Keratinocyte (primary cell): ENCODE results near the gene DPPA4. TPM values are rescaled to one million over a fixed set of nuclear protein-coding genes. Genes with fewer than 3 reads are reported as not detected.

ENCODE experiments used
- DNase-seq: peaks from one replicate; pipeline ENCODE4 v3.0.0-alpha.2; 2011; ENCODE audit warnings: low read depth, missing footprints, low spot score
- FAIRE-seq: peaks from 2 replicates; lab custom pipeline; 2011; peaks lifted over from hg19 to GRCh38; lab: Jason Lieb, UNC
- H2AFZ ChIP-seq: 2 replicates; pipeline ENCODE4 v1.6.0; 2012; ENCODE audit warnings: low read length, control low read depth, inconsistent platforms; ENCODE audit not compliant: control insufficient read depth
- H3K27ac ChIP-seq: 2 replicates; pipeline ENCODE4 v1.5.1; 2011; ENCODE audit warnings: low read length; ENCODE audit not compliant: control insufficient read depth, insufficient read depth
- H3K27me3 ChIP-seq: 3 replicates; pipeline ENCODE4 v1.6.0; 2011; ENCODE audit warnings: low read length; ENCODE audit not compliant: control insufficient read depth, insufficient read depth; ENCODE audit errors: extremely low read depth
- H3K36me3 ChIP-seq, 2 experiments: 2 replicates in 1 of 2; 3 replicates in 1 of 2; pipeline ENCODE4 v1.5.1; 2011; ENCODE audit warnings: low read length in 2 of 2, mild to moderate bottlenecking in 1 of 2; ENCODE audit not compliant: control insufficient read depth in 2 of 2, insufficient read depth in 2 of 2; ENCODE audit errors: extremely low read depth in 1 of 2
- H3K4me1 ChIP-seq: 3 replicates; pipeline ENCODE4 v1.5.1; 2011; ENCODE audit warnings: low read length; ENCODE audit not compliant: control insufficient read depth, insufficient read depth; ENCODE audit errors: extremely low read depth
- H3K4me2 ChIP-seq: 3 replicates; pipeline ENCODE4 v1.6.0; 2011; ENCODE audit warnings: low read depth, low read length; ENCODE audit not compliant: control insufficient read depth, insufficient read depth; ENCODE audit errors: extremely low read depth
- H3K4me3 ChIP-seq, 3 experiments: fragments of 200-600 bp in 1 of 3; sonication (generic) in 1 of 3; 2 replicates in 2 of 3; 3 replicates in 1 of 3; pipeline ENCODE4 v1.5.1; 2011 to 2016; ENCODE audit warnings: low read length in 3 of 3, mild to moderate bottlenecking in 3 of 3, control low read depth in 2 of 3, inconsistent platforms in 1 of 3, low read depth in 1 of 3, mixed read lengths in 1 of 3, mixed run types in 1 of 3, moderate library complexity in 1 of 3; ENCODE audit not compliant: control insufficient read depth in 2 of 3, insufficient read depth in 2 of 3; ENCODE audit errors: extremely low read depth in 1 of 3
- H3K79me2 ChIP-seq: 2 replicates; pipeline ENCODE4 v1.6.0; 2012; ENCODE audit warnings: low read length; ENCODE audit not compliant: control insufficient read depth, insufficient read depth
- H3K9ac ChIP-seq: 3 replicates; pipeline ENCODE4 v1.6.0; 2011; ENCODE audit warnings: low read length; ENCODE audit not compliant: control insufficient read depth, insufficient read depth; ENCODE audit errors: extremely low read depth
- H3K9me1 ChIP-seq: 3 replicates; pipeline ENCODE4 v1.6.0; 2011; ENCODE audit warnings: low read length; ENCODE audit not compliant: control insufficient read depth, insufficient read depth; ENCODE audit errors: extremely low read depth
- H3K9me3 ChIP-seq: 2 replicates; pipeline ENCODE4 v1.5.1; 2012; ENCODE audit warnings: low read depth, low read length; ENCODE audit not compliant: control insufficient read depth
- H4K20me1 ChIP-seq: 3 replicates; pipeline ENCODE4 v1.6.0; 2011; ENCODE audit warnings: low read length; ENCODE audit not compliant: control insufficient read depth, insufficient read depth; ENCODE audit errors: extremely low read depth
- EZH2 ChIP-seq: IDR thresholded peaks from one replicate; pipeline ENCODE4 v1.6.1; 2012; ENCODE audit warnings: inconsistent platforms, mild to moderate bottlenecking, low read length, moderate library complexity
- dilution Hi-C: fragments of 300-500 bp; cut with MboI; formaldehyde crosslinking; loops from one replicate; pipeline ENCODE4 v1.7.0; 2020; ENCODE audit warnings: low sequenced_read_pairs; ENCODE audit not compliant: extremely low pct_ligation_motif_present
- polyA plus RNA-seq, 5 experiments: library from polyadenylated mRNA; depleted of rRNA in 3 of 5; stranded (reverse) in 3 of 5; stranded (forward) in 1 of 5; unstranded in 1 of 5; fragments of >200 nt; gene quantifications; 1 replicate in 1 of 5; 2 replicates in 3 of 5; 3 replicates in 1 of 5; pipeline versions ENCODE4 v1.2.1 to v1.2.3, GENCODE V29; 2011 to 2012; ENCODE audit warnings: missing spikeins in 2 of 5, low read depth in 1 of 5, low replicate concordance in 1 of 5
- small RNA-seq, 3 experiments: library from RNA; depleted of rRNA; stranded (forward); fragments of <200 nt; gene quantifications; one replicate each; pipeline ENCODE3, GENCODE V24; 2012; ENCODE audit warnings: low read depth in 3 of 3, low replicate concordance in 1 of 3; ENCODE audit not compliant: insufficient read length in 3 of 3
- TF ChIP-seq, protein P1 (sequence below), 3 experiments: IDR thresholded peaks in 1 of 3; conservative IDR thresholded peaks in 1 of 3; optimal IDR thresholded peaks in 1 of 3; 2 replicates in 2 of 3; 3 replicates in 1 of 3; pipeline versions ENCODE3 to v1.5.1; 2011; ENCODE audit warnings: low read length in 3 of 3, mild to moderate bottlenecking in 3 of 3, moderate library complexity in 2 of 3, control low read depth in 1 of 3, inconsistent platforms in 1 of 3; ENCODE audit not compliant: insufficient read depth in 2 of 3; ENCODE audit errors: extremely low read depth in 1 of 3

Gene DPPA4
- polyA plus RNA-seq, 1 donor (not counting 4 experiments of a cell fraction or from before 2014, with no cell fraction given) = not detected

GRCh38 chr3:109278141-109278540 lies 59.2 kb downstream of the DPPA4 start:
- Histone ChIP-seq H3K27ac (no peak overlapping the region), H3K4me1 (no peaks in the 10 kb centered on the region), H3K9me1 (no peaks in the 10 kb centered on the region), H3K27me3 (no peaks in the 10 kb centered on the region), H3K79me2 (no peaks in the 10 kb centered on the region), H3K9me3 (peaks cover under 1% of the 10 kb centered on the region), H4K20me1 (no peaks in the 10 kb centered on the region), H3K4me3 (no peak overlapping the region), H3K9ac (no peak overlapping the region), H3K4me2 (no peak overlapping the region), H2AFZ (no peak overlapping the region), H3K36me3 (no peaks in the 10 kb centered on the region)
- FAIRE-seq = no peak
- DNase-seq = no peak
- no peak for TF ChIP-seq EZH2
- TF ChIP-seq, protein P1, sequence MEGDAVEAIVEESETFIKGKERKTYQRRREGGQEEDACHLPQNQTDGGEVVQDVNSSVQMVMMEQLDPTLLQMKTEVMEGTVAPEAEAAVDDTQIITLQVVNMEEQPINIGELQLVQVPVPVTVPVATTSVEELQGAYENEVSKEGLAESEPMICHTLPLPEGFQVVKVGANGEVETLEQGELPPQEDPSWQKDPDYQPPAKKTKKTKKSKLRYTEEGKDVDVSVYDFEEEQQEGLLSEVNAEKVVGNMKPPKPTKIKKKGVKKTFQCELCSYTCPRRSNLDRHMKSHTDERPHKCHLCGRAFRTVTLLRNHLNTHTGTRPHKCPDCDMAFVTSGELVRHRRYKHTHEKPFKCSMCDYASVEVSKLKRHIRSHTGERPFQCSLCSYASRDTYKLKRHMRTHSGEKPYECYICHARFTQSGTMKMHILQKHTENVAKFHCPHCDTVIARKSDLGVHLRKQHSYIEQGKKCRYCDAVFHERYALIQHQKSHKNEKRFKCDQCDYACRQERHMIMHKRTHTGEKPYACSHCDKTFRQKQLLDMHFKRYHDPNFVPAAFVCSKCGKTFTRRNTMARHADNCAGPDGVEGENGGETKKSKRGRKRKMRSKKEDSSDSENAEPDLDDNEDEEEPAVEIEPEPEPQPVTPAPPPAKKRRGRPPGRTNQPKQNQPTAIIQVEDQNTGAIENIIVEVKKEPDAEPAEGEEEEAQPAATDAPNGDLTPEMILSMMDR (optimal IDR thresholded peaks at IDR 0.05 in 1 of 3, IDR thresholded peaks at IDR 0.05 in 1 of 3, conservative IDR thresholded peaks at IDR 0.05 in 1 of 3; ENCODE audit: extremely low read depth in 1 of 3, insufficient read depth in 2 of 3, low read length in 3 of 3) = no peak
- dilution Hi-C loops = no loop called here

Small RNAs within 50 kb of the gene (small RNA-seq; reads per million reads assigned to genes)
- gene AC124945.1 (0 reads per million in 3 experiments), gene RF00017 (0 reads per million in 3 experiments)

Other genes with a start within 250 kb of the DPPA4 start
- gene MORC1, start 219.4 kb downstream of the DPPA4 start, polyA plus RNA-seq = not detected in 3 replicates
- not detected in 3 replicates for gene C3orf85, start 200.8 kb downstream of the DPPA4 start, polyA plus RNA-seq
- gene DPPA2, start 21.0 kb downstream of the DPPA4 start, polyA plus RNA-seq = not detected in 3 replicates